ENCODE results near the gene TCF7L2. TPM values are rescaled to one million over a fixed set of nuclear protein-coding genes. Genes with fewer than 3 reads are reported as not detected.

Gene TCF7L2
- polyA plus RNA-seq, 1 donor from 2014 or later = 1.7 TPM

DNA sequence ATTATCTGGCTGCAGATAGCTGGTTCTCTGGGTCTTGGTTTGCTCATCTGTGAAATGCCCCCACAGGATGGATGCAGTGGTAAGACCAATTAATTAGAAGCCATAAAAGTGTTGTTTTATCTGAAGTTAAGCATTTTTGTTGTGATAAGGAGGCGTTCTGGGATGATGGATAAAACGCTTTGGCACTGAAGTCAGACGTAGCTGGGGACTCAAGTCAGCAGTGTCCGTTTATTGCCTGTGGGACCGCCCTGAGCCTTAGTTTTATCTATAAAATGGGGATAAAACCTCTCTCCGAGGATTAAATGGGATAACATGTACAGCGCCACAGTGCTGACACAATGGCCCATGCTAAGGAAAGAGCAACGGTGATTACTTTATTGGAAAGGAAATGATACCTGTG, 34.7 kb downstream of the TCF7L2 start:
- Histone ChIP-seq H3K27me3 (ENCODE audit: insufficient read depth, low read depth, low read length) (no peaks in the 10 kb centered on the region), H4K20me1 (ENCODE audit: insufficient read depth) (no peaks in the 10 kb centered on the region), H3K9me3 (ENCODE audit: low read length) (no peaks in the 10 kb centered on the region), H3K27ac (ENCODE audit: low read length) (no peak overlapping the region), H3K9me2 (ENCODE audit: insufficient read depth, low read length) (no peaks in the 10 kb centered on the region), H3K4me3 (ENCODE audit: low read length) (no peak overlapping the region), H3K79me2 (replicated peaks; ENCODE audit: insufficient read depth, low read length) (peaks cover 32% of the 10 kb centered on the region), H3K36me3 (ENCODE audit: insufficient read depth, low read length) (no peaks in the 10 kb centered on the region), H3F3A (ENCODE audit: insufficient read depth, low read length, poor library complexity, severe bottlenecking) (no peaks in the 10 kb centered on the region), H3K4me2 (ENCODE audit: low read length) (no peak overlapping the region), H3K9ac (ENCODE audit: low read length) (no peak overlapping the region), H2AFZ (ENCODE audit: low read depth, low read length) (no peak overlapping the region)
- TF ChIP-seq RAD21 (conservative IDR thresholded peaks at IDR 0.05) (no peak), EP300 (conservative IDR thresholded peaks at IDR 0.05; ENCODE audit: poor library complexity, severe bottlenecking) (no peak), TAF1 (IDR thresholded peaks at IDR 0.05; ENCODE audit: low read depth) (no peak)
- TF ChIP-seq, protein P1, sequence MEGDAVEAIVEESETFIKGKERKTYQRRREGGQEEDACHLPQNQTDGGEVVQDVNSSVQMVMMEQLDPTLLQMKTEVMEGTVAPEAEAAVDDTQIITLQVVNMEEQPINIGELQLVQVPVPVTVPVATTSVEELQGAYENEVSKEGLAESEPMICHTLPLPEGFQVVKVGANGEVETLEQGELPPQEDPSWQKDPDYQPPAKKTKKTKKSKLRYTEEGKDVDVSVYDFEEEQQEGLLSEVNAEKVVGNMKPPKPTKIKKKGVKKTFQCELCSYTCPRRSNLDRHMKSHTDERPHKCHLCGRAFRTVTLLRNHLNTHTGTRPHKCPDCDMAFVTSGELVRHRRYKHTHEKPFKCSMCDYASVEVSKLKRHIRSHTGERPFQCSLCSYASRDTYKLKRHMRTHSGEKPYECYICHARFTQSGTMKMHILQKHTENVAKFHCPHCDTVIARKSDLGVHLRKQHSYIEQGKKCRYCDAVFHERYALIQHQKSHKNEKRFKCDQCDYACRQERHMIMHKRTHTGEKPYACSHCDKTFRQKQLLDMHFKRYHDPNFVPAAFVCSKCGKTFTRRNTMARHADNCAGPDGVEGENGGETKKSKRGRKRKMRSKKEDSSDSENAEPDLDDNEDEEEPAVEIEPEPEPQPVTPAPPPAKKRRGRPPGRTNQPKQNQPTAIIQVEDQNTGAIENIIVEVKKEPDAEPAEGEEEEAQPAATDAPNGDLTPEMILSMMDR (IDR thresholded peaks at IDR 0.05; ENCODE audit: poor library complexity, severe bottlenecking) = no peak

DNA sequence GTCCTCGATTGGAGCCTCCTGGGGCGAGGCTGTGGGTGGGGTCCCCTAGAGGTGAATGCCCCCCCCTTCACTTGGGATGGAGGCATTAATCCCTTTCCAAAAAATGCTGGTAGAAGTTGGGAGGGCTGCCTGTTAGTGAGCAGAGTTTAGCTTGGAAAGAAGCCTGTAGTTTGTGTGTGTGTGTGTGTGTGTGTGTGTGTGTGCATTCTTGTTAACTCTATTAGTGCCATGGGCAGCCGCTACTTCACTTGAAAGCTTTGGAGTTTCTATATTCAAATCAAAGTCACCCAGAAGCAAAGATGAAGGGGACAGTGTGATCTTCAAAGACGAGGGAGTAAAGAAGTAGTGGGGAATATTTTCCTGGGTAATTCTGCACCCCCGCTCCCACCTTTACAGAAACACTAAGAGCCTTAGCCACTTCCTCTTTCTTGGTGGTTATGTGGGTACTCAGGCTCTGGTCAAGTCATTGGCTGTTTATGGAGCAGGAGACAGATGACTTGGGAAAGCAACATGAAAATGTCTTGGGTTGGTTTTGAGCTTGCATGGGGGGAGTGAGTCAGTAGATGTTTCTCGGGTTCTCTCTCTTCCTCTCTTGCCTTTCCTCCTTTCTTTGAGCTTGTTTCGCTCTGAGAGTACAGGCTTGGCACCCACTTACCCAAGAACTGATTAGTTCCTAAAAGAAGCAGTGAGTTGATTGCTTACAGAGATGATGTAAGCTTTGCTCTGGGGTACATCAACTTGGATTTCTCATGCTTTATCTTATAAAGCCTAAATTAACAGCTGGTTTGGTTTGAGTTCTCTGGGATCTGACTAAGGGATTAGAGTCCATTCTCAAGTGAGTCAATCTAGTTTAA, 35.9 kb downstream of the TCF7L2 start:
- no peak overlapping the region for H3K27ac ChIP-seq (ENCODE audit: low read length)
- no peak overlapping the region for H3K9ac ChIP-seq (ENCODE audit: low read length)
- no peaks in the 10 kb centered on the region for H4K20me1 ChIP-seq (ENCODE audit: insufficient read depth)
- H3K9me2 ChIP-seq (ENCODE audit: insufficient read depth, low read length) = no peaks in the 10 kb centered on the region
- H3F3A ChIP-seq (ENCODE audit: insufficient read depth, low read length, poor library complexity, severe bottlenecking) = no peaks in the 10 kb centered on the region
- no peaks in the 10 kb centered on the region for H3K36me3 ChIP-seq (ENCODE audit: insufficient read depth, low read length)
- H3K27me3 ChIP-seq (ENCODE audit: insufficient read depth, low read depth, low read length) = no peaks in the 10 kb centered on the region
- no peak overlapping the region for H3K4me3 ChIP-seq (ENCODE audit: low read length)
- H3K79me2 ChIP-seq (replicated peaks; ENCODE audit: insufficient read depth, low read length) = peaks cover 30% of the 10 kb centered on the region
- H3K9me3 ChIP-seq (ENCODE audit: low read length) = no peaks in the 10 kb centered on the region
- TF ChIP-seq, protein P2, sequence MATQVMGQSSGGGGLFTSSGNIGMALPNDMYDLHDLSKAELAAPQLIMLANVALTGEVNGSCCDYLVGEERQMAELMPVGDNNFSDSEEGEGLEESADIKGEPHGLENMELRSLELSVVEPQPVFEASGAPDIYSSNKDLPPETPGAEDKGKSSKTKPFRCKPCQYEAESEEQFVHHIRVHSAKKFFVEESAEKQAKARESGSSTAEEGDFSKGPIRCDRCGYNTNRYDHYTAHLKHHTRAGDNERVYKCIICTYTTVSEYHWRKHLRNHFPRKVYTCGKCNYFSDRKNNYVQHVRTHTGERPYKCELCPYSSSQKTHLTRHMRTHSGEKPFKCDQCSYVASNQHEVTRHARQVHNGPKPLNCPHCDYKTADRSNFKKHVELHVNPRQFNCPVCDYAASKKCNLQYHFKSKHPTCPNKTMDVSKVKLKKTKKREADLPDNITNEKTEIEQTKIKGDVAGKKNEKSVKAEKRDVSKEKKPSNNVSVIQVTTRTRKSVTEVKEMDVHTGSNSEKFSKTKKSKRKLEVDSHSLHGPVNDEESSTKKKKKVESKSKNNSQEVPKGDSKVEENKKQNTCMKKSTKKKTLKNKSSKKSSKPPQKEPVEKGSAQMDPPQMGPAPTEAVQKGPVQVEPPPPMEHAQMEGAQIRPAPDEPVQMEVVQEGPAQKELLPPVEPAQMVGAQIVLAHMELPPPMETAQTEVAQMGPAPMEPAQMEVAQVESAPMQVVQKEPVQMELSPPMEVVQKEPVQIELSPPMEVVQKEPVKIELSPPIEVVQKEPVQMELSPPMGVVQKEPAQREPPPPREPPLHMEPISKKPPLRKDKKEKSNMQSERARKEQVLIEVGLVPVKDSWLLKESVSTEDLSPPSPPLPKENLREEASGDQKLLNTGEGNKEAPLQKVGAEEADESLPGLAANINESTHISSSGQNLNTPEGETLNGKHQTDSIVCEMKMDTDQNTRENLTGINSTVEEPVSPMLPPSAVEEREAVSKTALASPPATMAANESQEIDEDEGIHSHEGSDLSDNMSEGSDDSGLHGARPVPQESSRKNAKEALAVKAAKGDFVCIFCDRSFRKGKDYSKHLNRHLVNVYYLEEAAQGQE (IDR thresholded peaks at IDR 0.05; ENCODE audit: borderline replicate concordance) = no peak
- TF ChIP-seq TAF1 (IDR thresholded peaks at IDR 0.05; ENCODE audit: low read depth) (no peak), POLR2AphosphoS5 (IDR thresholded peaks at IDR 0.05) (no peak), EP300 (conservative IDR thresholded peaks at IDR 0.05; ENCODE audit: poor library complexity, severe bottlenecking) (no peak), RAD21 (conservative IDR thresholded peaks at IDR 0.05) (no peak), EZH2 (IDR thresholded peaks at IDR 0.05; ENCODE audit: borderline replicate concordance, insufficient read depth, low read length, poor library complexity, severe bottlenecking) (no peak), SMC3 (conservative IDR thresholded peaks at IDR 0.05; ENCODE audit: poor library complexity) (no peak), MXI1 (conservative IDR thresholded peaks at IDR 0.05; ENCODE audit: poor library complexity, severe bottlenecking) (no peak)
- TF ChIP-seq, protein P1 (IDR thresholded peaks at IDR 0.05; ENCODE audit: poor library complexity, severe bottlenecking) = no peak
- H3K4me2 ChIP-seq (ENCODE audit: low read length) = no peak overlapping the region
- no peak overlapping the region for H2AFZ ChIP-seq (ENCODE audit: low read depth, low read length)
